GM12878 (cell line): Measurements from ENCODE around the gene PFN2.
A peak's percentile ranks its signal among the peaks of the same experiment; 100 is the strongest.

ENCODE experiments used
- BCL3 ChIP-seq: IDR thresholded peaks from 2 replicates; pipeline ENCODE4 v1.6.1; 2011; ENCODE audit warnings: borderline replicate concordance, low read depth, mild to moderate bottlenecking, moderate library complexity, low read length; ENCODE audit not compliant: insufficient read depth, poor library complexity, severe bottlenecking
- CBX5 ChIP-seq: sonication (generic); IDR thresholded peaks from 2 replicates; pipeline ENCODE4 v1.6.1; 2016; ENCODE audit warnings: low read depth, moderate library complexity, mild to moderate bottlenecking, inconsistent platforms
- CREB1 ChIP-seq: IDR thresholded peaks from 2 replicates; pipeline ENCODE4 v1.6.1; 2012; ENCODE audit warnings: low read depth, mild to moderate bottlenecking, inconsistent platforms
- CTCF ChIP-seq, 3 experiments: IDR thresholded peaks in 2 of 3; conservative IDR thresholded peaks in 1 of 3; 2 replicates each; pipeline ENCODE4 v1.5.1; 2011; ENCODE audit warnings: low read depth in 3 of 3, low read length in 3 of 3, mild to moderate bottlenecking in 3 of 3, control low read depth in 2 of 3, moderate library complexity in 2 of 3, inconsistent platforms in 1 of 3, mixed read lengths in 1 of 3; ENCODE audit not compliant: control insufficient read depth in 2 of 3, insufficient read depth in 1 of 3; ENCODE audit errors: extremely low read depth in 1 of 3
- EZH2 ChIP-seq: IDR thresholded peaks from 2 replicates; pipeline ENCODE4 v1.6.1; 2012; ENCODE audit warnings: low read depth, mild to moderate bottlenecking, control low read depth, inconsistent platforms, low read length, borderline replicate concordance; ENCODE audit not compliant: control insufficient read depth
- IRF3 ChIP-seq: fragments of 450-650 bp; IDR thresholded peaks from 2 replicates; pipeline ENCODE4 v1.6.1; 2014; ENCODE audit warnings: mild to moderate bottlenecking
- MAX ChIP-seq: IDR thresholded peaks from 2 replicates; pipeline ENCODE4 v1.6.1; 2012; ENCODE audit warnings: low read depth, low read length, improper control_type of control experiment
- NFXL1 ChIP-seq: fragments of 450-650 bp; IDR thresholded peaks from 2 replicates; pipeline ENCODE4 v1.6.1; 2017; ENCODE audit warnings: antibody characterized with exemption, mild to moderate bottlenecking, borderline replicate concordance
- SREBF2 ChIP-seq: IDR thresholded peaks from 2 replicates; pipeline ENCODE4 v1.6.1; 2012; ENCODE audit warnings: mild to moderate bottlenecking, low read length
- ZBTB4 ChIP-seq: fragments of 450-650 bp; formaldehyde crosslinking; IDR thresholded peaks from 2 replicates; pipeline ENCODE4 v1.4.0; 2022; ENCODE audit warnings: mild to moderate bottlenecking, moderate library complexity

- TF ChIP-seq CBX5 (no peak), SREBF2 (no peak), CTCF (IDR thresholded peaks at IDR 0.05 in 2 of 3, conservative IDR thresholded peaks at IDR 0.05 in 1 of 3; ENCODE audit: control insufficient read depth in 2 of 3, extremely low read depth in 1 of 3, insufficient read depth in 1 of 3, low read depth in 3 of 3, low read length in 3 of 3) (peak; percentile 14 to 39 (median 30); a peak in 4 of 6 replicates), MAX (no peak), CREB1 (no peak), ZBTB4 (CRISPR knock-in tag) (no peak), BCL3 (no peak), IRF3 (no peak), EZH2 (no peak), NFXL1 (no peak)
These were observed 5.2 kb upstream of the PFN2 start for GRCh38 chr3:149975919-149976318.
